ENCODE measurements around the gene PLA2G2A.
"Not testable (repeated sequence)": the region's sequence is repeated elsewhere in the genome, so short reads cannot be mapped to it uniquely, and the experiment has no call there.

PLA2G2A gene

DNA sequence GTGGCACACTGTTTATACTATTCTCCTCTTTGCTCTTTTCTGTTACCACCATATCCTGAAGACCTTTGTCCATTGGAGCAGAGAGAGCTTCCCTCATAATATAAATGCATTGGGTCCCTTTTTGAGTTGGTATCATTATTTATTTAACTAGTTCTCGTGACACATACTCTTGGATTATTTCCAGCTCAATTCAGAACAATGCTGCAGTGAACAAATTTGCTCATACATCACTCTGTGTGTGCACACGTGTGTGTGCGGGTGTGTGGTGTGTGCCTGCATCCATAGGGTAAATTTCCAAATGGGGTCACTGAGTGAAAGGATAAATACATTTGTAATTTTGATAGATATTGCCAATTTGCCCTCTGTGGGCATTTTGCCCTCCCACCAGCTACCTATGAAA lies 5.8 kb downstream of the PLA2G2A start:
- no peak for DNase-seq (ENCODE audit: low spot score)

DNA sequence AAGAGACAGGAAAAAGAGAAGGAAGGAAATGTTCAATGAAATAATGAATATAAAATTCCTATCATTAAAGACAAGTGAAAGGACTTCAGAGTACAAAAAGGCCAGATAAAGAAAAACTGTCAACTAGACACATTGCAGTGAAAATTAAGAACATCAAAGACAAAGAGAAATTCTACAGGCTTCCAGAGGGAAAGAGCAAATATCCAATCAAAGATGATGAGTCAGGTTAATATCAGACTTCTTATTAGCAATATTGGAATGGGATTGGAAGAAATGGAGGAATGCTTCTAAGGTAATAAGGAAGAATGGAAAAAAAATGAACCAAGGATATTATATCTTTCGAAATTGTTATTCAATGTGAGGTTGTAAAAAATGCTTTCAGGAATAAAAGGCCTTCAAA lies 7.8 kb downstream of the PLA2G2A start:
- DNase-seq (ENCODE audit: low spot score) = no peak

DNA sequence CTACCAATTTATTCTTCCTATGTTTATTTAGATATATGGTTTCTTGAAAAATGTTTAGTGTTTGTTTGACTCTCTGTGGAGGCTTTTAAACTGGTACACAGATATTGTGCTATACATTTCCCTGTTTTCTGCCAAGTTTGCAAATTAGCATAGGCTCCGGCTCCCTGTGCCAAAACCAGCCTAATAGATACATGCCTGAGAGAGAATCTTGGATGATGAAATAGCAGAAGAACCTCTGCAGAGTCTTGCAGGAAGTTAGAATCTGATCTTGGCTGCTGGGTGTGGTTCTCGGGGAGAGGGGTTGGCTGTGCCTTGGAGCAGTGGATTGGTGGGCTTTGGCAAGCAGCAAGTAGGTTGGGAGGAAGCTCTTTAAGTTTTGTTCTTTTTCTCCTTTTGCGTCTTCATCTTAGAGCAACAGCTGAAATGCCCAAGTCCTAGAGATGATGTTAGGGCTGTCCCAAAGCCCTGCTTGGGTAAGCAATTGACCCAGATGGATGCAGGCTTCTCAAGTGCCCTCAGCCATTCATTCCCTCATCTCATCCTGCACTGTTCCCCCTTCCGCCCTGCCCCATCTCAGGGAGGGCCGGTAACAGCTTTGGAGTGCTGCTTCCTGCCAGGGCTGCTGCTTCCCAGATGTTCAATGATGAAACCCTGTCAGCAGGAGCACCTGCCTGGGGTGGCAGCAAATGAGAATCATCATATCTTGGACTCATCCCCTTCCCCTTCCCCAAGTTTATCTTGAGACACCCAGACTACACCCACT lies 9.3 kb downstream of the PLA2G2A start:
- DNase-seq (ENCODE audit: low spot score) = no peak

DNA sequence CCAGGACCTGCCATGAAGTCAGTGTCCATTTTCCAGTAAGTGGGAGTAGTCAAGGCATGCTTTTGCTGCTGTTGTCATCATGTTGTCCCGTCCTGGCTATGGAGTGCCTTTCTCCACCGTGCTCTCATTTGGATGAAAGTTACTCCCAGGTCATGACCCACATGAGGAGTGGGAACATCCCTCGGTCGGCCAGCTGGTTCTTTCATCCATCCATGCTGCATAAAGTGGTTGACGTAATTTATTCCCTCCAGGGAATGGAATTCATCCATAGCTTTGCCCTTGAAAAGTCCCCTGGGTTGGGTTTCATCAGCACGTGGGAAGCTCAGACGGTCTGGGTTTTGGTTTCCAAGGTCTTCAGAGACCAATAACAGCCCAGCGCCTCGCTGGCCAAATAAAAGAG lies 11.6 kb downstream of the PLA2G2A start:
- no peak for DNase-seq (ENCODE audit: low spot score)

DNA sequence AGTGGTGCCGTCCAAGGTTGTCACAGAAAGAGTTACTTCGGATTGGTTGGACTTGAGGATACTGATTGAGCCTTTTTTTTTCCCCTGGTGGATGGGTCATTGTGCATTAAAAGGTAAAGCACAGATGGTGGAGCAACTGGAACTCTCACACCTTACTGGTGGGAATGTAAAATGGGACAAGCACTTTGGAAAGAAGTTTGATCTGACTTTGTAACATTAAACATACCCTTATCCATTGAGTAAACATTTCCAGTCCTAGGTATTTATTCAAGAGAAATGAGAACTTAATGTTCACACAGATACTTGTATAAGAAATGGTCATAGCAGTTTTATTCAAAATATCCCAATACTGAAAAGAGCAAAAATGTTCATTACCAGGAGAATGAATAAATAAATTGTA lies 14.9 kb downstream of the PLA2G2A start:
- DNase-seq (ENCODE audit: low spot score) = no peak

DNA sequence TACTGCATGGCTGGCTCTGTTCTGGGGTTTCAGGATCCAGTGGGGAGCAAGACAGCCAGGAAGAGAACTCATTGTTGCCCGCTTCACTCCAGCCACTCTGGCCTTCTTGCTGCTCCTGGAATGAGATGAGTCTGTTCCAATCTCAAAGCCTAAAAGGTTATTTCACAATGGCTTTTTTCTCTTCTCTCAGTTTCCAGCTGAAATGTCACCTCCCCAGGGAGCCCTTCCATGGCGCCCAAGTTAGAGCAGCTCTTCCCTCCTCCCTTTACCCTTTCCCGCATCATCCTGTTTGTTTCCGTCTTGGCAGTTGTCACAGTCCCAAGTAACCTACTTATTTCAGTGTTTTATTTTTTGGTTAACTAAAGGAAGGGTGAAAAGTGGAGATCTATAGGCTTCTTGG lies 15.8 kb downstream of the PLA2G2A start:
- no peak for DNase-seq (ENCODE audit: low spot score)

DNA sequence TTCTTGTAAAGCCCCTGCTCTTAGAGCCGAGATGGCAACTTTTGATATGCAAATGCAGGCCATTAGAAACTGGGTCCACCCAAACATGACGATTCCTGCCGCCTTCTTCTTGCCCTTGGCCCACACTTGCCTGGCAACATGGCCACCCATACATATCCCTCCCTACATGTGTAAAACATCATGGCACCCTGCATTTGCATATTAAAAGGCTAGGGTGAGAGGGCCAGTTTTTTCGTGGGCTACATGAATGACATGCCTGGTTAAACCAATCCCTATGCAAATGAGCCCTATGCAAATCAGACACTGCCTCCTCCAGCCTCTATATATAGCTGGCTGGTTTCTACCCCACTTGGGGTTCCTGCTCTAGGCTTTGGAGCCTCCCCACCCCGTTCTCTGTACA lies 18.8 kb downstream of the PLA2G2A start:
- DNase-seq (ENCODE audit: low spot score) = no peak

DNA sequence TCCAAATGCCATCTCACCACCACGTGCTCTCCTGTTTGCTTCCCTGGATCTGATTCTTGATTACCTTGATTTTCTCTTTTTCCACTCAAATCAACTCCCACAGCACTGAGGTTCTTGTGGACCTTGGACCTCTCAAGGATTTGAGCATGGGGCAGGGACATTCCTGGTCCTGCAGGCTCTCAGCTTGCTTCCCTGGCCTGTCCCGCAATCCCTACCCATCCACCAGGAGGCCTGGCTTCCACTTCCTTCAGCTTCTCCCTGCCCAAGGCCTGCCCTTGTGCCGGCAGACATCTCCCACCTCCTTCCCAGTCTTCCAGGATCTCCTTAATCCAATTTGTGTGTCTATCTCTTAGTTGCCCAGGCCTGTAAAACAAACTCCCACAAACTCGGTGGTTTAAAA lies 21.6 kb downstream of the PLA2G2A start:
- no peak for DNase-seq (ENCODE audit: low spot score)

DNA sequence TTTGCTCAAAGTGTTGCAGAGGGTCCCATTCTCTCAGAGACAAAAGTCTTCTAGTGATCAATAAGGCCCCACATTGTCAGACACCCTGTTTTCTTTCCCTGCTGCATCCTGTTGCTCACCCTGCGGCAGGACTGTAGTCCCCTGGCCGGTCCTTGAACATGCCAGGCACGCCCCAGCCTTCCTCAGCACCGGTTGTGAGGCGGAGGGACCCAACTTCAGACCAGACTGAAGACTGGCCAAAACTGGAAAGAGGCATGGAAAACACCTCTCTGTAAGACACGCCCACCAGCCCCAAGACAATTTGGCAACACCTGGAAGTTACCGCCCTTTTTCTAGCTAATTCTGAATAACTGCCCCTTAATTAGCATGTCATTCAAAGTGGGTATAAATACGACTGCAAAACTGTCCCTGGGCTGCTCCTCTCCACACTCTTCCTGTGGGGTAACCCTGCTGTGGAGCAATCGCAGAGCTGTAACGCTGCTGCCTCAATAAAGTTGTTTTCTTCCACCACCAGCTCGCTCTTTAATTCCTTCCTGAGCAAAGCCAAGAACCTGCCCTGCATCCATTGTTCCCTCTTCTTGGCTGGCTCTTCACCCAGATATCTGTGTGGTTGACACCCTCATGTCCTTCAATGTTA lies 23.8 kb downstream of the PLA2G2A start:
- DNase-seq (ENCODE audit: low spot score) = no peak

DNA sequence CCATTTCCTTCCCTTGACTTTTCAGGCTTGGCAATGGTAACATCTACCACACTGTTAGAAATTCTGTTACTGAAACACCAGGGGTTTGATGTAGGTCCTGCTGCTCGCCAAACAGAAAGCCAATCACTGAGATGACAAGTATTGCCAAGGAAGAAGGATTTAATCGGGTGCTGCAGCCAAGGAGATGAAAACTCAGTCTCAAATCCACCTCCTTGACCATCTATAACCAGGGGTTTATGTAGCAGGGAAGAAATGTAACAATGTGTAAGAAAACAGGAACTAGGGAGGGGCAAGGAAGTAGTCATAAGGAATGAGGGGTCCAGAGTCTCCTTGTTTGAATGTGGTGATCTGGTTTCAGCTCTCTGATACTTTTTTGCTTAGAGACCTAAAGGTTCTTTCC lies 25.4 kb downstream of the PLA2G2A start:
- no peak for DNase-seq (ENCODE audit: low spot score)

DNA sequence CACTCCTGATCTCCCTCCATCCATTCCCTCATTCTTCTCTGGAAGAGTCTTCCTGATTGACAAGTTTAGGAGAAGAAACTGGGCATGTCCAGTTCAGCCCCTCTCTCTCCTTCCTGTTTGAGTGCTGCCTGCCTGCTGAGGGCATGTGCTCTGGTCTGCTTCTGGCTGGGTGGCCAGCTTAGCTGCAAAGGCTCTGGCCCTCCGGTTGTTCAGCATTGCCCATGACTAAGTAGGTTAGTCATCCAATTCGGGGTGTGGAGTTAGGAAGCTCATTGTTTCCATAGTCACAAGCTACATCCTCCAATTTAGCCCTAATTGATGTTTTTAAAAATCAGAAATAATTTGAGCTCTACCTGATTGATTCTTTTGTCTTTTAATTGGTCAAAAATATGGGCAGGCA lies 30.4 kb downstream of the PLA2G2A start:
- no peak for DNase-seq (ENCODE audit: low spot score)

DNA sequence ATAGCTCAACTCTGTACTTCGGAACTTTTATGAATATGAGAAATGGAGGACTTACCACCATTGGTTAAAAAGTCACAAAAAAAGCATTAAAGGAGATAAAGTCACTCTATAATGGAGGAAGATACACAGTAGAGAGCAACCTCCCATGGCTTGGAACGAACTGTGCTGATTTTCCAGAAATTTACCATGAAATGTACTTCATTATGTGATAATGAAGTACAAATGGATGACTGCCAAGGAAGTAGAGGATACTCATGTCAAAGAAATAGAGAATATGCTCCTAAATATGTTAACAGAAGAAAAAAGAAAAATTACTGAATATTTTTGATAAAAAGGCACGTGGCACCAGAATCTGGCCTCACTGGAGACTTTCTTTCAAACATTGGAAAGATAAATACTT lies 32.4 kb downstream of the PLA2G2A start:
- no peak for DNase-seq (ENCODE audit: low spot score)

DNA sequence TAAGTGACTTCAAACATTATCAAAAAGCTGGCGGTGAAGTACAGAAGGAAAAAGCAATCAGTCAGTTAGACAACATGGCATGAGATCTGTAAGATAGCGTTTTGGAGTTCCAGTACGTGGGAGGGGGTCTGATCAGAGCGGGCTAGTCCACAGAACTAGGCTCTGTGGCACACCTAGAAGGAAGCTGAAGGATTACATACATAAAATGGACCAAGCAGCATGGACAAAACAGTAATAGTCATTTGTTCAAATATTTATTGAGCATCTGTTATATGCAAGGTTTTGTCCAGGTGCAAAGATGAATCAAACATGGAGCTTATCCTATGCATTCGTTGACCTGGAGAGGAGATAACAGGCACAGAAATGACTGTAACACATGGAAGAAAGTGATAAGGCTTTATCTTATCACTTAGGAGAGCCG lies 33.1 kb downstream of the PLA2G2A start:
- no peak for DNase-seq (ENCODE audit: low spot score)

DNA sequence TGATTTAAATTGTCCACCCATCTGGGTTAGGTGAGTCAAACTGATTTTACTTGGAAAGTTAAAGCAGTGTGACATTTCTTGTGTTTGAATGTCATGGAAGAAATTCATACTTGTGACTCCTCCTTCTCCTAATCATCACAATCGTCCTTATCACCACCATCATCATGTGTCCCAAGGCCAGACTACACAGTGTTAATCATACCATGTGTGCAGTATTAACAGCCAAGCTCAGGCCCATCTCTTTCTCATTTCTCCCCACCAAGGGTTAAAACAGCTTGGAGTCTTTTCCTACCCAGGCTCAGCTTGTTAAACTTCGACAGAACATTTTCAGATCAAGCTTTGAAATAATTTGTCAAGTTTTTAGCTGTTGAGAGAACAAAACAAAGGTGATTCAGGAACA lies 33.5 kb downstream of the PLA2G2A start:
- no peak for DNase-seq (ENCODE audit: low spot score)

DNA sequence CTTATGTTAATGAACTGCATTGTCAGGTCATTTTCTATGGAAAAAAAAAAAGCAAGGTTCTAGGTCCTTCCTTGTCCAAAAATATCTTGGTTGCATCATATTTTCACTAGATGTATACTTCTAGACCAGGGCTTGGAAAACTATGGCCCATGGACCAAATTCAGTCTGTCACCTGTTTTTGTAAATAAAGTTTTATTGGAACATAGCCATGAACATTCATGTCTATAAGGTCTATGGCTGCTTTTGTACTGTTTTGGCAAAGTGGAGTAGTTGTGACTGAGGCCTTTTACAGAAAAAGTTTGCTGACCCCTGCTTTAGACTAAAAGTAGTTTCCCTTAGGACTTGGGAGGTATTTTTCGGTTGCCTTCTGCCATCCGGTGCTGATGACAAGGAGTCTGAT lies 36.8 kb downstream of the PLA2G2A start:
- DNase-seq (ENCODE audit: low spot score) = no peak

DNA sequence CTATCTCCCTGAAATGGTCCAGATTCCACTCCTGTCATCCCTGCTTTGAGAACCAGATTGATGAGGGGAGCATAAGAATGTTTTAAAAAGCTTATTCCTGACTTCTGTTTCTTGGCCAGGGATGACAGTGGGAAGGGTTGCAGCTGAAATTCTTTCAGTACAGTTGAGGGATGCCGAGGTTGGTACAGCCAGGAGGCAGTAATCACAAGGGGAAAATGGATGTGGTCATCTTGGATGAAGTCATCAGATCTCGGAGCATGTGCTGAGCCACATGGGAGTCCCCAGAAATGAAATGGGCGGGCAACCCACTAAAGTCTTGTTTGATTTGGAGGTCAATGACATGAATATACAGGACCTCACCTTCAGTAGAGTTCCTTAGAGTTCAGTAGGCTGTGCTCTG lies 37.3 kb downstream of the PLA2G2A start:
- DNase-seq (ENCODE audit: low spot score) = no peak

DNA sequence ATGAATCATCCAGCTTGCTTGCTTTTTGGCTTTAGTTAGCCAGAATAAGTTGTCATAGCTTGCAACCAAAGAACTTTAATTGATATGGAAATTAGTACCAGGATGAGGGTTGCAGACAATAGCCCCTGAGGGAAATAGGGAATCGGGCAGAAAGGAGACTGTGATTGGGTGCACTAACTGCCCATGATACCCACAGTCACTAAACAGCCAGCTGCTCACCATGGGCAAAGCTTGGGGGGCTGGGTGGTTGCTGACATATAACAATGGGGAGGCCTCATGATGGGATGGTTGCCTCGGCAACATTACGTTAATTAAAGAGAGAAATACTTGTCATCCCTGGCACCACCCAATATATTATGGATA lies 38.2 kb downstream of the PLA2G2A start:
- DNase-seq (ENCODE audit: low spot score) = no peak

DNA sequence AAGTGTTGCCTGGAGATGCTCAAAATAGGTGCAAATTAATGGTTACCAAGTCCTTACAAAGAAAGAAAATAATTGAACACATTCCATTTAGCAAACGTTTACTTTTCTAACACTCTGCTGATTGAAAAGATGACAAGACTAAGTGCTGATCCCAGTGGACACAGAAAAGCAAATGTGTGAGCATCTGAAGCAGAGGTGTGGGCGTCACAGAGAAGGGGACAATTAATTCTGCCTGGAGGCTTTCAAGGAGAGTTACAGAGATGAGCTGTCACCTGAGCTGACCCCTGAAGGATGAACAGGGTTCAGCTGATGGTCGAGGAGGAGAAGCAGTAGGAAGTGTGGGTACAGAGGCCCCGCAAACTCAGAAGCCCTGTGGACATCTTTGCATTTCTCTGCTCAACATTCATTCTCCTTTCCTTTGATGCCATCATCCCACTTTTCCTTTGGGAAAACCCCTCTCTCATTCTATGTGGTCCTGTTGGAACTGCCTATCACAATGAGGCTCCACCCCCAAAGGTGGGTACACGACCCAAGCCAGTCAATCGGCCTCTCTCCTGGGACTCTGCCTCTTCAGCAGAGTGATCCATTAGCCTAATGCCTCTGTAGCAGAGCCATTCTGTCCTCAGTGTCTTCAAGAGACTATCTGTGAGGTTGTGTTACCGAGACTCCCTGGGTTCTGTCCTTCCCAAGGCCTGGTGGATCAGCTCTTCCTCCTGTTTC lies 38.8 kb downstream of the PLA2G2A start:
- DNase-seq (ENCODE audit: low spot score) = no peak

DNA sequence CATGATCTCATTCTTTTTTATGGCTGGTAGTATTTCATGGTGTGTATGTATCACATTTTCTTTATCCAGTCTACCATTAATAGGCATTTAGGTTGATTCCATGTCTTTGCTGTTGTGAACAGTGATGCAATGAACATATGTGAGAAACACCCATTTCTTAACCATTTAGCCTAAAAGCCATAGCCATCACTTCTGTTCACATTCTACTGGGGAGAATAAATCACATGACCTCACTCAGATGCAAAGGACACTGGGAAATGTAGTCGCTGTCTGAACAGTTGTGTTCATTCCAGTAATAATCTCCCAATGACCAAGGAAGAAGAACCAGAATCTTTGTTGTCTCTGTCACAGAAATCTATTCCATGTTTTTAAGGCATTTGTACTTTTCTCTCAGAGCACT lies 40.9 kb downstream of the PLA2G2A start:
- DNase-seq (ENCODE audit: low spot score) = no peak

DNA sequence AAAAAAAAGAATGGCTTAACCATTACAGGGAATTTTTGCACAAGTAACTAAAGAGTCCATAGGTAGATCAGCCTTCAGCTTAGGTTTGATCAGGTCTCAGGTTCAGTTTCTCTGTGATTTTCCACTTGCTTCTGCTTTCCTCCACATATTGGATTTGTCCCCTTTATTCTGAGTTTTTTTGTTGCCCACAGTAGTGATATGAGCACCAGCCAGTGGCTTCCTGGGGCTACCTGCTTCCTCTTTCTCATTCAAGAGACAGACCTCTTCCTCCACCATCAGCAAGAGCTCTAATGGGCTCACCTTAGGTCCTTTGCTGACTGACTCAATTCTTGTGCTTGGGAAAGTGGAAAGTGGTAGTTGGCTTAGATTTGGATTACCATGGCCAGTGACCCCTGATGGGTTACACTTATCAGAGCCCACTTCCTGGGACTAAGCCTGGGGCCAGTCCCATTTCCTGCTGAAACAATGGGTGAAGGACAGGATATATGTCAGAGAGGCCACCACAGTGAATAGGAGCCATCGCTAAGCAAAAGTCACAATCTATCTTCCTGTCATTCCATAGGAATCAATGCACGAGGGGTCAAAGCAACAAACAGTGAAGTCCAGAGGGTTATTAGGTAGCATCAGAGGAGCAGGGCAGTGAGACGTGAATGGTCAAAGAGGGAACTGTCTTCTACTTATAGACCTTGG lies 43.2 kb downstream of the PLA2G2A start:
- DNase-seq (ENCODE audit: low spot score) = no peak

DNA sequence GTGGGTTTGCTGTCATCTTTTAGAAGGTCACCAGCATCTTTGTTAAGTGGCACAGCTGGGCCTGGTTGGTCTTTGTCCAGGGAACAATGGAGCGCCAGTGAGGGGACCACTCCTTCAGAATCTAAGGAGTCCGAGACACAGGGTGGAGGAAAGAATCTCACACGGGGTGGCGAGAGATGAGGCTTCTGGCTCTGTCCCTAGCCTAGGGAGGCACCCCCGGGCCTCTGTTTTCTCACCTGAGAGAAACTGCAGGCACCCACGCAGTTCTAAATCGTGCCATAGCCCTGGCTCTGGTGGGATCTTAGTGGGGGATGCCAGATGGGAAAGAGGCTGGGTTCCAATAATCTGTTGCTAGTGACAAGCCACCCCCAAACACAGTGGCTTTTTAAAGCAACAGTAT lies 45.1 kb downstream of the PLA2G2A start:
- DNase-seq (ENCODE audit: low spot score) = no peak

DNA sequence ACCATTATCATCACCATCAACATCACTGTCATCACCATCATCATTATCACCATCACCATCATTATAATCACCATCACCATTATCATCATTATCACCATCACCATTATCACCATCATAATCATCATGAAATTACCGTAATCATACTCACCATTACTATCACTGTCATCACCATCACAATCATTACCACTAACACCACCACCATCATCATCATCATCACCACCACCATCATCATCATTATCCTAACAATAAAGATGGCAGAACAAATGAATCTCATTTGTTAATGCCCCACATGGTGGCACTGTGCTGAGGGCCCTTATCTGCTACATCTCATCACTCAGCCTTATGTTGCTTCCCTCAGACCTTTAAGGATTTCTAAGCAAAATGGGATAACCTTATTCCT lies 46.6 kb downstream of the PLA2G2A start:
- no peak for DNase-seq (ENCODE audit: low spot score)

DNA sequence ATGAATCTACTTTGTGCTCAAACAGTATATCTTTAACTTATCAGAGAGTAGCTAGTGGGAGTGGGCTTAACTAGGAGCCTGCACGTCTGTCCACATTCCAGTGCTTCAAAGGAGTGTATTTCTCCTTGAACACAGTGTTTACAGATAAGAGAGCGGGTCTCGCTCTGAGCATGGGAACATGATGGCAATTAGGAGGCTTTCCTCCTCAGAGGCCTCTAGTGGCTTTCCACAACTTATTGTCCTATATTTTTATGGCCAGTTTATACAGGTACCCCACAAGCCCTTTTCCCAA lies 52.3 kb downstream of the PLA2G2A start:
- not testable (repeated sequence) for DNase-seq (ENCODE audit: low spot score)
